GM12801 (cell line): Measurements from ENCODE around the gene GATA5.

Experiments
- CTCF ChIP-seq: IDR thresholded peaks from one replicate; pipeline ENCODE4 v1.5.1; 2011; ENCODE audit warnings: control low read depth; ENCODE audit not compliant: insufficient read length; ENCODE audit errors: extremely low read depth

Gene GATA5

GRCh38 chr20:62461157-62461556 lies 14.6 kb downstream of the GATA5 start:
- no peak for TF ChIP-seq CTCF

- no peak for TF ChIP-seq CTCF
Measured at GRCh38 chr20:62460678-62461077, 15.1 kb downstream of the GATA5 start.

- no peak for TF ChIP-seq CTCF
Measured at GRCh38 chr20:62459488-62459887, 16.3 kb downstream of the GATA5 start.

GRCh38 chr20:62458275-62459251 lies 17.2 kb downstream of the GATA5 start:
- no peak for TF ChIP-seq CTCF

GRCh38 chr20:62457831-62458230 lies 18.0 kb downstream of the GATA5 start:
- TF ChIP-seq CTCF, result no peak

- no peak for TF ChIP-seq CTCF
Measured at GRCh38 chr20:62457098-62457497, 18.7 kb downstream of the GATA5 start.

GRCh38 chr20:62455929-62456328 lies 19.9 kb downstream of the GATA5 start:
- no peak for TF ChIP-seq CTCF
